Embryonic facial prominence (tissue), 1 donor: ENCODE measurements around the gene TRIM74.
"Not testable (repeated sequence)": the region's sequence is repeated elsewhere in the genome, so short reads cannot be mapped to it uniquely, and the experiment has no call there.

Experiments
- DNase-seq: peaks from one replicate; pipeline ENCODE4 v3.0.0-alpha.2; 2016; ENCODE audit errors: extremely low spot score

The TRIM74 gene

DNA sequence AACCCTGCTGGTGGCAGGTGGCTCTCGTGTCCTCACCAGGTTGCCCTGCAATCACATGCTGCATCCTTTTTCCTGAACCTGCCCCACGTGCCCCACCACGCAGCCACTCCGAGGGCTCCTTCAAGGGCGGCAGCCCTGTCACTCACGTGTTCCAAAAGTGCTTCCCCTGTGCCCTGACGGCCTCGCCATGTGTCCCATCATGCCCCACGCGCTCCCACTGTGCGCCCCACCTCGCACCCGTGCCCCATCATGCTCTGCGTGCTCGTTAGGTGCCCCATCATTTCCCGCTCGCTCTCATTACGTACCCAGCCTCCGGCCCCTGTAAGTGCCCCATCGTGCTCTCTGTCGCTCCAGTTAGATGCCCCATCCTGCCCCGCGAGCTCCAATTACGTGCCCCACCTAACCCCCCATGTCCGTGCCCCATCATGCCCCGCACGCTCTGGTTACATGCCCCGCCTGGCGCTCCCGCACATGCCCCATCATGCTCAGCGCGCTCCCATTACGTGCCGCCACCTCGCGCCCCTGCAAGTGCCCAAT is at the start of gene TRIM74:
Gene TRIM74, minus strand, starts transcription at position 487 of the 537 bp plus-strand sequence. CDS start 3,309 bp downstream, outside the sequence.
- not testable (repeated sequence) for DNase-seq

DNA sequence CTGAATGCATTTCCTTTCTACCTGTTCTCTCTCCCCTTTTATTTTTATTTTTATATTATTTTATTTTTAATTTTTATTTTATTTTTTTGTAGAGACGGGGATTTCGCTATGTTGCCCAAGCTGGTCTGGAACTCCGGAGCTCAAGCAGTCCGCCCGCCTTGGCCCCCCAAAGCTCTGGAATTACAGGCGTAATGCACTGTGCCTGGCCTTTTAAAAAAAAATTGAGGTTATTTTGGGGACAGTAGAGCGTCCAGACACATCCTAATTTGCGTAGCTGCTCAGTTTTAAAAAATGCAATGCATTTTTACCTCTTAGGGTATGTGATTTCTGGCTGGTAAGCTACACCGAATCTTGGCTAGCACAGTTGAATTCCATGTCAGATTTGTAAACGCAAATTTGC is 37.2 kb upstream of the TRIM74 start:
- DNase-seq, result not testable (repeated sequence)

DNA sequence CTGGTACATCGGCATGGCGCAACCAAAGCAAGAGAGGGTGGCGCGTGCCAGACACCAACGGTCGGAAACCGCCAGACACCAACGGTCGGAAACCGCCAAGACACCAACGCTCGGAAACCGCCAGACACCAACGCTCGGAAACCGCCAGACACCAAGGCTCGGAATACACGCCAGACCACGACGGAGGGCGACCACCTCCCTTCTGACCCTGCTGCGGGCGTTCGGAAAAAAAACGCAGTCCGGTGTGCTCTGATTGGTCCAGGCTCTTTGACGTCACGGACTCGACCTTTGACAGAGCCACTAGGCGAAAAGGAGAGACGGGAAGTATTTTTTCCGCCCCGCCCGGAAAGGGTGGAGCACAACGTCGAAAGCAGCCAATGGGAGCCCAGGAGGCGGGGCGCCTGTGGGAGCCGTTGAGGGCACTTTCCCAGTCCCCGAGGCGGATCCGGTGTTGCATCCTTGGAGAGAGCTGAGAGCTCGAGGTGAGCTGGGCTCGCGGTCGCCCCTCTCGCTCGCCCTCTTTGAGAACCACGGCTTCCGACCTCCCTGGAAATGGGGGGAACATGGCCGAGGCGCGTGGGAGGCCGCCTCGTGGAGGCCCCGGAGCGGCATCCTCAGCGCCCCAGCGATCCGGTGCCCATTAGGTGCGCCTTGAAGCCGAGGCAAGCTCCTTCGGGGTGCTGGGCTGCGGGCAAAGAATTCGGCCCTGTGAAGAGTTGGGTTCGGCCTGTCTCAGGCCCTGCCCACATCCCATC is 36.6 kb upstream of the TRIM74 start:
- not testable (repeated sequence) for DNase-seq

DNA sequence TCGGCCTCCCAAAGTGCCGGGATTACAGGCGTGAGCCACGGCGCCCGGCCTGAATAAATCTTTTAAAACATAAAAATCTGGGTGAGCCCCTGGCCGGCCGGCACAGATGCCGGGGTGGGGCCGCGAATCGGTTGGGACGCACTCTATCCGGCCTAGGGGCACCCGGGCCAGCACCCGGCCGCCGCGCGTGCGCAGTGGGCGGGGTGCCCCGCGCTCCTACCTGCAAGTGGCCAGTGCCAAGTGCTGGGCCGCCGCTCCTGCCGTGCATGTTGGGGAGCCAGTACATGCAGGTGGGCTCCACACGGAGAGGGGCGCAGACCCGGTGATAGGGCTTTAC is 36.1 kb upstream of the TRIM74 start:
- not testable (repeated sequence) for DNase-seq

DNA sequence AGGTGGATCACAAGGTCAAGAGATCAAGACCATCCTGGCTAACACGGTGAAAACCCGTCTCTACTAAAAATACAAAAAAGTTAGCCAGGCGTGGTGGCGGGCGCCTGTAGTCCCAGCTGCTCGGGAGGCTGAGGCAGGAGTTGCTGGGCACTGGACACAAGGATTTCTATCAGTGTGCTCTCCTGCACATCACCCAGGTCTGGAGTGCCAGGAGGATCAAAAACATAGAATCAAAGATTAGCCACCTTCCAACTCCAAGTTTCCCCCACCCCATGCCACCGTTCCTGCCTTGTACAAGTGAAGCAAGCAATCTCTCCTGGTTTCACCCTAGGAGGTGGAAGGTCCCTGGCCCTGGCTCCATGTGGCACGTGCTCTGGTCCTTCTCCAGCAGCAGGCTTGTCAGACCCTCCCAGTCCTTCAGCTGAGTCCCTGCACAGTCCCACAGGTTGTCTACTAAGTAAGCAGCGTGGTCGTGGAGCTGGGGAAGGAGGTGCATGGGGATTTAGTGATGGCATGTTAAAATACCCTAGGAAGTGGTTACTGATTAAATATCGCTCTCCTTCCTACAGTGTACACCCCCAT is 28.7 kb upstream of the TRIM74 start:
- DNase-seq, result not testable (repeated sequence)

DNA sequence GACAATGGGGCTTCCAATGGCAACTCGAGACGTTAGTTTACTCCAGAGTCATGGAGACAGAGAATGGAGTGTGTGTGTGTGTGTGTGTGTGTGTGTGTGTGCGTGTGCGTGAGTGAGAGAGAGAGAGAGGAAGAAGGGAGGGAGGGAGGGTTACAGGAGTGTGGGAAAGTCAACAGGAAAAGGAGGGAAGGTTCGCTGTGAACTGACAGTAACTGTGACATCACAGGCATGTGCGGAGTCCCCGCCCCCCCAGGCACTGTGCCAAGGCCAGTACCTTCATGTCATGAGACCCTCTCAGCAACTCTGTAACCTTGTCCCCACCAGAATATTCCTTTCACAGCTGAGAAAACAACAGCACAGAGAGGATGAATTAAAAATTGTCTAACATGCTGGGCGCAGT is 28.2 kb upstream of the TRIM74 start:
- DNase-seq, result not testable (repeated sequence)

DNA sequence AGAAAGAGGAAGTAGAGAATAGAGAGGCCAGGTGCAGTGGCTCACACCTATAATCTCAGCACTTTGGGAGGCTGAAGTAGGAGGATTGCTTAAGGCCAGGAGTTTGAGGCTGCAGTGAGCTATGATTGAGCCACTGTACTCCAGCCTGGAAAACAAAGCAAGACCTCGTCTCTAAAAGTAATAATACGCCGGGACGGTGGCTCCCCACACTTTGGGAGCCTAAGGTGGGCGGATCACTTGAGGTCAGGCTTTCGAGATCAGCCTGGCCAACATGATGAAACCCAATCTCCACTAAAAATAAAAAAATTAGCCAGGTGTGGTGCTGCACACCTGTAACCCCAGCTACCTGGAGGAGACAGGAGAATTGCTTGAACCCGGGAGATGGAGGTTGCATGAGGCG is 26.2 kb upstream of the TRIM74 start:
- not testable (repeated sequence) for DNase-seq

DNA sequence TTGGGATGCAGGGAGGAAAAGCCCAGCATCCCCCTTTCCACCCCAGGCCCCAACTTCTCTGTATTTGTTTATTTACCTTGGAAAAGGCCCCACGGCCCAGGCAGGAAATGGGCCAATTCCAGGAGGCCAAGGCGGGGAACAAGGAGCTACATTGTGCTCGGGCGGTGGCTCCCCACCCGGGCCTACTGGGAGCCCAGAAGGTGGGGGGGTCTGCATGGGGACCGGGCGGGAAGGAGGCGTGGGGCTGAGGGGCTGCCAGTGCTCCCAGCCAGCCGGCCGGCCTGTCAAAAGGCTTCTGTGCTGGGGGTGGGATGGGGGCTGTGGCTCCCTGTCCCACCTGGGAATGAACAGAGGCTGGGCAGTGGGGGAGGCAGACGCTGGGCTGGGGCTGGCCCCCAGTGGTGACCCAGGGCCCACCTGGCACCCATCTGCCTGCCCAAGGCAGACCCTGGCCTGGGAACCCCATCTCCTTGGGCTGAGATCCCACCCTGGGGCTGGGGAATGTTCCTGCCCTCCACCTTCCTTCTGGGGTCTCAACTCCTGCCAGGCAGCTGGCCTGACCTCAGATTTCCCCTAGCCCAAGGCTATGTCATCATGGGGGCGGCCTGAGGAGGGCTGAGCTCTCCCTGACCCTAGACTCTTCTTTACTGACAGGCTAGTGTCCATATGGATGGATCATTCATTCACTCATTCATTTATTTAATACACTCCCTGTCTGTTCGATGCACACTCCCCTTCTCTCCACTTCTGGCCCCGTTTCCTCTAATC is 21.1 kb upstream of the TRIM74 start:
- DNase-seq, result not testable (repeated sequence)

DNA sequence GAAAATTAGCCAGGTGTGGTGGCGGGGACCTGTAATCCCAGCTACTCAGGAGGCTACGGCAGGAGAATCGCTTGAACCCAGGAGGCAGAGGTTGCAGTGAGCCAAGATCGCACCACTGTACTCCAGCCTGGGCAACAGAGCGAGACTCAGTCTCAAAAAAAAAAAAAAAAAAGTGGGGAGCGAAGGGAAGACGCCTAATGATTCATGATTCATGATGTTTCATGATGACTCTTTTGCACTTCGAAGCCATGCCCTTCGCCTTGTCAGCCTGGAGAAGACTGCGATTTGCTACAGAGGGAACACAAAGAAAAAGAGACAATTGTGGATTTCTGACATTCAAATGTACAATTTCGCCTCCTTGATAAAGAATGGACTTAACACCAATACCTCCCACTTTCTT is 12.8 kb upstream of the TRIM74 start:
- not testable (repeated sequence) for DNase-seq

DNA sequence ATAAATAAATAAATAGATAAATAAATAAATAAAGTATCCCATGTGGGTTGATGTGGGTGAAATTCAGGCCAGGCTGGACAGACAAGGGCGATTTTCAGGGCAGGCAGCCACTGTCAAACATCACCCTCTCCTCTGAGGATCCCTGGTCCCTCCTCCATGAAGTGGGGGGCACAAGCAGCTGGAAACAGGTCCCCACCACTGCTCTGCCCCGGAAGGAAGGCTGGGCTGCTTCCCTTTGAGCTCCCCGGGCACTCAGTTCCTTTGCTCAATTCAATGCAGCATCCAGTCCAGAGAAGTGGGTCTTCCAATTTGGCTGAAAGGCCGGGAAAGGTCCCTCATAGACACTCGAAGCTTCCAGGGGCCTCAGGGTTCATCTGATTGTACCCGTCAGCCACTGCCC is 11.1 kb upstream of the TRIM74 start:
- not testable (repeated sequence) for DNase-seq

DNA sequence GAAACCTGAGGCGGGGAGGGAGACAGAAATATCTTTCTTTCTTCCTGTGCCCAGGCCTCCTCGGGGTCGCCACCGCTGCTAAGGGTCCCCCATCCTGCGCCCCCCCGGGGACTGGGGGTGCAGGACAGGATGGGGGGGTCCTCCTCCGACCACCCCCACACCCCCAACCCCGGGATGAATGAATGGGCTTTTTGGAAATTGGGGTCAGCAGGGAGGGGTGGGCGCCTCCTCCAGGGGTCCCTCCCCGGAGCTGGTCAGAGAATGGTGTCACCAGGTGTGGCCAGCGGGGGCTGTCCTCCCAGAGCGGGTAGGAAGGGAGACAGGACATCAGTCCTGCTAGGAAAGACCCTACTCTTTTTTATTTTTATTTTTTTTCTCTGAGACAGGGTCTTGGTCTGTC is 7.2 kb upstream of the TRIM74 start:
- not testable (repeated sequence) for DNase-seq

DNA sequence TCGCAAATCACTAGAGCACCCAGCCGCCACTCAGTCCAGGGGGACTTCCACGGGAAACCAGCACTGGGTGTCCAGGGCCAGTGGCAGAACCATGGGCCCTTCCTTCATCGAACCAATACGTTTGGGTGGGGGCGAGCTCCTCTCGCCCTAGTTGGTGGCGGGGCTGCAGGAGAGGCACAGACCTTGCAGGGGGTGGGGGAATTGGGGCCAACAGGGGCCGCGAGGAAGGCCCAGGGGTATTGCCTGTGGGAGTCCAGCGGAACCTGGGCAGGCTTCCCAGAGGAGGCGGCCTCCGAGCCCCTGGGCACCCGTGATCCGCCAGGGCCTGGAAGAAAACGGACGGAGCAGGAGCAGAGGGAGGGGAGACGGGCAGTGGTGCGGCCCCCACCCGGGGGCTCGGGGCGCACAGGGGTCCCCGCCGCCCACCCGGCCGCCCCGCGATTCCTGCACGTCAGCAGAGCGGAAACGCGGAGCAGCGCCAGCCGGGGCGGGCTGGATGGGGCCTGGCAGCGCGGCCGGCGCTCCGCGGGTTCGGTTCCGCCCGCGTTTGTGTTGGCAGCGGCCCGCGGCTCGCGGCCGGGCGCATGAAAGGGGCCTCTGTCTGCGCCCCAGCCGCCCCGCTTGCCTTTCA is 6.5 kb upstream of the TRIM74 start:
- not testable (repeated sequence) for DNase-seq

DNA sequence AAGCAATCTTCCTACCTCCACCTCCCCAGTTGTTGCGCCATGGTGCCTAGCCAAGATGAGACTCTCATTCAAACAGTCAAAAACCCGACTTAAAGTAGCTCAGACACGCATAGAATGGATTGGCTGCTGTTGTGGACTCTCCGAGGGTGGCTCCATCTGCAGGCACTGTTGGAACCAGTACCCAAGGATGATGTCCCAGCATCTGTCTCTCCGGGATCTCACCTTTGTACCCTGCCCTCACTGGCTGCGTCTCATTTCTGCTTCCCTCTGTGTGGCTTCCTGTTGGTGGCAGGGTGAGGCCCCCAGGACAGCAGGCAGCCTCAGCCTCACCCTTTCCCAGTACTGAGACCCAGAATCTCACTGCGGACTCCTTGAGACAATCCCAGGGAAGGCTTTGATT is 5.5 kb upstream of the TRIM74 start:
- DNase-seq, result not testable (repeated sequence)

DNA sequence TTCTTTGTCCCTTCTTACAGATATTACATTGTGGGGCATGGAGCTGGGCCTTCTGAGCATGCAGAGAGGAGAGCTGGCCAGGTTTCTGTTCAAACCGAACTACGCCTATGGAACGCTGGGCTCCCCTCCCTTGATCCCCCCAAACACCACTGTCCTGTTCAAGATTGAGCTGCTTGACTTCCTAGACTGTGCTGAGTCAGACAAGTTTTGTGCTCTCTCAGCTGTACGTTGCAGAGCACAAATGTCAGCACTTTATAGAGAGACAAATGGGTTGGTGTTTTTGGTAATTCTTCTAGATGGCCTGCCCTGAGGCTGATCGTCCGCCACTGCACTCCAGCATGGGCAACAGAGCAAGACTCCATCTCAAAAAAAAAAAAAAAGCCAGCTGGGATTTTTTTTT is 2.2 kb upstream of the TRIM74 start:
- not testable (repeated sequence) for DNase-seq

DNA sequence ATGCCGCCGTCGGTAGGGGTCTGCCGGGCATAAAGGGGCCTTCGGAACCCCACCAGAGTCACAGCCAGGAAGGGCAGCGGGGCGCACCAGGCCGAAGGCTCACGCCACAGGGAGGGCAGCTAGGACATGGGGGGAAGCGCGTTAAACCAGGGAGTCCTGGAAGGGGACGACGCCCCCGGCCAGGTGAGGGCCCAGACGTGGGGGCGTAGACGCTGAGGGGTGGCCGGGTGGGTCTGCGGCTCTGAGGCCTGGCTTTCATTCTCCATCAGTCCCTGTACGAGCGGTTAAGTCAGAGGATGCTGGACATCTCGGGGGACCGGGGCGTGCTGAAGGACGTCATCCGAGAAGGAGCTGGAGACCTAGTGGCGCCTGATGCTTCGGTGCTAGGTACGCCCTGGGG is 422 bp upstream of the TRIM74 start:
- DNase-seq, result not testable (repeated sequence)

DNA sequence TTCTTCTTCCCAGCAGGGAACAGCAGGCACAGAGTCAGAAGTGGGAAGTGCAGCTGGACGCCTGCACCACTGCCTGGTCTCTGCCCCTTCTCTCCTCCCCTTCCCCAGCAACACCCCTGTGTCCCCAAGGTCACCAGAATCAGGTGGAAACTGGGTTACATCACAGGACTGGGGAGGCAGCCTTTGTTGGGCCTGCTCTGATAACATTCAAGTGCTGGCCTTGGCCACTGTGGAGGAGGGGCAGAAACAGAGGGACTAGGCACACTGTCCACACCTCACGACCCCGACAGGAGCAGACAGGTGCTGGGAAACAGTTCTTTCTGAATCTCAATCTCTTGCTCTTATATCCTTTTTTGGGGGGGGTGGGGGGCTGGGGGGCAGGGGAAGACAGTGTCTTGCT is 2.4 kb downstream of the TRIM74 start:
- DNase-seq, result not testable (repeated sequence)

DNA sequence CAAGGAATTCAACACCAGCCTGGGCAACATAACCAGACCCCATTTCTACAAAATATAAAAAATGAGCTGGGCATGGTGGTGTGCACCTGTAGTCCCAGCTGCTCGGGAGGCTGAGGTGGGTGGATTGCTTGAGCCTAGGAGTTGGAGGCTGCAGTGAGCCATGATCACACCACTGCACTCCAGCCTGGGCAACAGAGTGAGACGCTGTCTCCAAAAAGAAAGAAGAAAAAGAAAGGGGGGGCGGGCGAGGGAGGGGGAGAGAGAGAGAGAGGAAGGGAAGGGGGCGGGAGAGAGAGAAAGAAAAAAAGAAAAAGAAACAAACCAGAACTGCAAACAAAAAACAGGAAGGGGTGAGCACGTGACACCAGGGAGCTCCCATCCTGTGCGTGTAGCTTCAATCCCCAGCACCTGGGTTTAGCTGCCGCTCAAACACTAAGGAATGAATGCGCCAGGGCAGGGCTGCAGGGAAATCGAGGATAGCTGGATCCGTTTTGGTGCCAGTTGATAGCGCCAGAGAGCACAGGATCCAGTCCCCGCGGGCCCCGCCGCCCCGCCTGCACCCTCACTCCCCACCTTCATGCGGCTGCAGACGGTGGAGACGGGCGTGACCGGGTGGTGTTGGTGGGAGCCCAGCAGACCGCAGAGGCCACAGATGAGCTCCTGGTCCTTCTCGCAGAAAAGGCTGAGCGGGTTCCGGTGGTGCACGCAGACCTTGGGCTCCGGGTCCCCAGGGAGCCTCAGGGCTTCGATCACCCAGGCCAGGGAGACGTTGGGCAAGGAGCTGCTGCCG is 3.9 kb downstream of the TRIM74 start:
- not testable (repeated sequence) for DNase-seq

DNA sequence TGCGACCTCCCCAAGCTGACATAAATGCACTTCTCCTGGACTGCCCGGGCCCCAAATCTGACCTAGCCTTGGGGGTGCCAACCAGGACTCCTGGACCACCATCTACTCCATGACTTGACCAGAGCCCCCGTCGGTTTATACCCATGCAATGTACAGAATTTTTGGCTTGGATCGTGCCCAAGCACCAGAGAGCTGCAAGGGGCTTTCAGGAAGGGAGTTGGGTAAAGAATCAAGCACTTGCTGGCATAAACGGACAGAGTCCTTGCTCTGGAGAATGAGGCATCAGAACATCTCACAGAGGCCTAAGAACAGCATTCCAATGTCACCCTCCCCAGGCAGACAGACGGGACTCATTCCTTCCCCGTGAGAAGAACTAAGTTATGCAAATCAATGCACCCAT is 6.2 kb downstream of the TRIM74 start:
- not testable (repeated sequence) for DNase-seq

DNA sequence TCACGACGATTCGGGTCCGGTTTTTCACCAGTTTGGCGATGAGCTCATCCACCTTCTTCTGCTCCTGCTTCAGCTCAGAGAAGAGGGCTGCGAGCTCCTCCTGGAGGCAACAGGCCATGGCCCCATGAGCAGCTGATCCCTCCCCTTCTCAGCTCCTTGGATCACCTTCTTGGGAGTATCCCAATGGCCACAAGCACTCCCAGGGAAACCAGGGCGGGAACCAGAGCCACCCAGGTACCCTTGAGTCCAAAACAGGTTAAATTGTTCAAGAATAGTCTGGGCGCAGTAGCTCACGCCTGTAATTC is 8.0 kb downstream of the TRIM74 start:
- DNase-seq, result not testable (repeated sequence)

DNA sequence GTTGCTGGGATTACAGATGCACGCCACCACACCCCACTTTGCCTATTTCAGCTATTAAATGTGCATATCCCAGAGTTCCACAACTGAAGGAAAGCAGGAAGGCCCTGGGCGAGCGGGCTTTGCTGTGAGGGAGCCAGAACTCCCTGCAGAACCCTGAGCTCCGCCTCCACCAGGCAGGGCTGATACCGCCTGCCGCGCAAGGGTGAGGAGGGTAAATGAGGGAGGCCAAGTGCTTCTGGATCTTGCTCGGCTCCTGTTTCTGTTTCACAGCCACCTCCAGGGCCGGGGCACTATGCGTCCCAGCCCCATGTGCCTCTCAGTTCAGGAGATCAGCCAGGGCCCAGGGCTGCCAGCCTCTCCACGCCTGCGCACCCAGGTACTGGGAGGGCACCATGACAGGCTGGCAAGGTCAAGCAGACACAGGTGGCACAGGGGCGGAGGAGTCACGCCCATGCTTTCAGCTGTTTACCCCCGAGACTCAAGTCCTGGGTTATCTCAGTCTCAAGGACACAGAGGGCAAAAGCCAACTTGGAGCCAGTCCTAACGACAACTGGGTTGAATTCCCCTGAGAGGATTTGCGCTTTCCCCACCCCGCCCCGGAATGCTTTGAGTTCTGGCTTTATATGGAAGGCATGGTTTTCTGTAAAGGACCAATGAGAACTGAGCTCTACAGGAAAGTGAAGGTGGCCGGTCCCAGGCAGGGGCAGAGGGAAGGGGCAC is 8.5 kb downstream of the TRIM74 start:
- DNase-seq, result not testable (repeated sequence)

DNA sequence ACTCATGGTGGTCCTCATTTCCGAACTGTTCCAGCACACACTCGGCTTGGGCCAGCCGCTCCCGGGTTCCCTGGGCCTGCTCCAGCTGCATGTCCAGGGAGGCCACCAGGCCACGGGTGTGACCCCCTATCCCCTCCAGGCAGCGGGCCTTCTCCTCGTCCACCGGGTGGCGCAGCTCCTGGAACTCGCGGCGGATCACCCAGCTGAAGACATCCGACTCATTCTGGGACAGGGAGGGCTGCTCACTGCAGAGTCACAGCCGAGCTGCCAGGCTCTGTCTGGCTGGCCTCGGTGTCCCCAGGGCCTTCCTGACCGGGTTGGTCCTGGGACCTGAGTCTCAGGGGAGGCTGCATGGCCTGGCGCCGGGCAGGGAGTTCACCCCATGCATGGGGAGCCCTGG is 9.2 kb downstream of the TRIM74 start:
- DNase-seq, result not testable (repeated sequence)
